HCT116 (cell line): ENCODE measurements around the gene AQP12B. TPM values are rescaled to one million over a fixed set of nuclear protein-coding genes. Genes with fewer than 3 reads are reported as not detected.

Experiments
- ATAC-seq: fragments of 200-7000 bp; cut with Tn5 transposase; 2 replicates; pipeline ENCODE4 v1.9.1; 2020; ENCODE audit warnings: mild to moderate bottlenecking, moderate library complexity
- BruUV-seq: library from RNA; stranded (reverse); fragments of 400-500 nt; replicated peaks from 2 replicates; lab custom pipeline; 2021; lab: Mats Ljungman, UMichigan
- CTCF ChIA-PET: fragments of 300-600 bp; sonication (Branson Sonifier 250); formaldehyde crosslinking; loops from one replicate; lab custom pipeline; 2021; ENCODE audit warnings: antibody characterized with exemption; lab: Charles Lee
- POLR2A ChIA-PET: fragments of 300-600, 350-600 bp; sonication (Branson Sonifier 250); formaldehyde crosslinking; loops from one replicate; lab custom pipeline; 2021; ENCODE audit warnings: antibody characterized with exemption; lab: Charles Lee
- RAD21 ChIA-PET, 2 experiments: fragments of 300-600 bp; sonication (Branson Sonifier 250); formaldehyde crosslinking; loops; one replicate each; lab custom pipeline; 2023; ENCODE audit warnings: low total read pairs in 2 of 2; ENCODE audit not compliant: uncharacterized antibody in 2 of 2, unreplicated experiment in 2 of 2, low non-redundant PET in 1 of 2; lab: Charles Lee
- DNase-seq: peaks from one replicate; pipeline ENCODE4 v3.0.0-alpha.2; 2010; ENCODE audit warnings: low read depth, low spot score
- H2AFZ ChIP-seq: fragments of 200-600 bp; shearing (Covaris generic), sonication (generic); 2 replicates; pipeline ENCODE4 v1.6.1; 2017; ENCODE audit warnings: low read depth, mixed run types, mixed read lengths, antibody characterized with exemption, low read length; ENCODE audit not compliant: poor library complexity, severe bottlenecking
- H3K27ac ChIP-seq: 2 replicates; pipeline ENCODE4 v1.5.1; 2012; ENCODE audit warnings: low read depth, low read length
- H3K27me3 ChIP-seq: fragments of 200-600 bp; sonication (generic); 2 replicates; pipeline ENCODE4 v1.6.1; 2016; ENCODE audit warnings: mixed run types, low read length, mixed read lengths; ENCODE audit not compliant: insufficient read depth
- H3K36me3 ChIP-seq, 2 experiments: fragments of 200-500 bp in 1 of 2; fragments of 200-600 bp in 1 of 2; sonication (Bioruptor generic) in 1 of 2; sonication (generic) in 1 of 2; 2 replicates each; pipeline versions ENCODE4 v1.5.1 to v1.6.1; 2014 to 2016; ENCODE audit warnings: low read length in 2 of 2, inconsistent platforms in 1 of 2, mixed read lengths in 1 of 2, mixed run types in 1 of 2; ENCODE audit not compliant: insufficient read depth in 2 of 2, control insufficient read depth in 1 of 2
- H3K4me1 ChIP-seq, 2 experiments: fragments of 200-600 bp in 1 of 2; sonication (generic) in 1 of 2; 2 replicates each; pipeline versions ENCODE4 v1.5.1 to v1.6.1; 2012 to 2017; ENCODE audit warnings: low read length in 2 of 2, inconsistent platforms in 1 of 2, mild to moderate bottlenecking in 1 of 2, mixed read lengths in 1 of 2, mixed run types in 1 of 2, moderate library complexity in 1 of 2; ENCODE audit not compliant: insufficient read depth in 2 of 2, control insufficient read depth in 1 of 2
- H3K4me2 ChIP-seq: fragments of 200-600 bp; sonication (generic); 2 replicates; pipeline ENCODE4 v1.6.1; 2017; ENCODE audit warnings: mixed run types, low read length, mixed read lengths
- H3K4me3 ChIP-seq, 2 experiments: fragments of 200-600 bp in 1 of 2; sonication (generic) in 1 of 2; replicated peaks in 1 of 2; 2 replicates each; pipeline ENCODE4 v1.5.1; 2011 to 2016; ENCODE audit warnings: low read length in 2 of 2, control low read depth in 1 of 2, low read depth in 1 of 2, mild to moderate bottlenecking in 1 of 2, mixed read lengths in 1 of 2, mixed run types in 1 of 2
- H3K79me2 ChIP-seq: fragments of 200-600 bp; sonication (generic); 2 replicates; pipeline ENCODE4 v1.6.1; 2017; ENCODE audit warnings: mild to moderate bottlenecking, mixed run types, low read length, moderate library complexity, mixed read lengths; ENCODE audit not compliant: insufficient read depth
- H3K9ac ChIP-seq: fragments of 200-600 bp; sonication (generic); 2 replicates; pipeline ENCODE4 v1.6.1; 2016; ENCODE audit warnings: low read length, mixed read lengths
- H3K9me2 ChIP-seq: fragments of 200-600 bp; sonication (generic), shearing (Covaris generic); 2 replicates; pipeline ENCODE4 v1.6.1; 2017; ENCODE audit warnings: mixed run types, mild to moderate bottlenecking, moderate library complexity; ENCODE audit not compliant: insufficient read depth
- H3K9me3 ChIP-seq, 2 experiments: fragments of 200-500 bp in 1 of 2; fragments of 200-600 bp in 1 of 2; sonication (Bioruptor generic) in 1 of 2; sonication (generic) in 1 of 2; 2 replicates each; pipeline ENCODE4 v1.6.1; 2014 to 2017; ENCODE audit warnings: low read length in 2 of 2, mixed read lengths in 2 of 2, inconsistent platforms in 1 of 2, low read depth in 1 of 2, mild to moderate bottlenecking in 1 of 2, mixed run types in 1 of 2, moderate library complexity in 1 of 2; ENCODE audit not compliant: control insufficient read depth in 1 of 2, insufficient read depth in 1 of 2
- H4K20me1 ChIP-seq: fragments of 200-600 bp; sonication (generic), shearing (Covaris generic); 2 replicates; pipeline ENCODE4 v1.6.1; 2017; ENCODE audit warnings: mixed run types, mild to moderate bottlenecking, moderate library complexity; ENCODE audit not compliant: insufficient read depth
- CTCF ChIP-seq, 3 experiments: fragments of 200-600 bp in 1 of 3; sonication (generic) in 1 of 3; IDR thresholded peaks in 2 of 3; conservative IDR thresholded peaks in 1 of 3; 2 replicates each; pipeline ENCODE4 v1.5.1; 2012 to 2017; ENCODE audit warnings: low read depth in 2 of 3, low read length in 2 of 3, antibody characterized with exemption in 1 of 3, borderline replicate concordance in 1 of 3, control low read depth in 1 of 3, mild to moderate bottlenecking in 1 of 3, mixed read lengths in 1 of 3, mixed run types in 1 of 3, moderate library complexity in 1 of 3; ENCODE audit not compliant: insufficient read depth in 1 of 3
- EZH2 ChIP-seq: fragments of 200-600 bp; sonication (generic); IDR thresholded peaks from 2 replicates; pipeline ENCODE4 v1.6.1; 2017; ENCODE audit warnings: antibody characterized with exemption, mixed run types
- ZBTB33 ChIP-seq: IDR thresholded peaks from 2 replicates; pipeline ENCODE4 v1.6.1; 2011; ENCODE audit warnings: mild to moderate bottlenecking, low read length, moderate library complexity; ENCODE audit not compliant: insufficient replicate concordance; ENCODE audit errors: extremely low read depth
- intact Hi-C: fragments of 100-400 bp; cut with micrococcal nuclease; formaldehyde crosslinking; loops from 2 replicates; pipeline ENCODE4 v1.10.0; 2022
- total RNA-seq: library from RNA; stranded (reverse); gene quantifications from one replicate; pipeline ENCODE4 v1.2.1, GENCODE V29; 2021; ENCODE audit not compliant: unreplicated experiment

The AQP12B gene
- total RNA-seq, 1 experiment from 2014 or later: not detected

- ATAC-seq: no peak
- ChIA-PET RAD21 (no interaction called here), CTCF (no interaction called here), POLR2A (no interaction called here)
- H3K9me2 ChIP-seq: no peaks in the 10 kb centered on the region
- H3K36me3 ChIP-seq: no peaks in the 10 kb centered on the region
- H3K27ac ChIP-seq: no peak overlapping the region
- BruUV-seq: no TSS peak
- H3K9me3 ChIP-seq: no peaks in the 10 kb centered on the region
- H3K27me3 ChIP-seq: no peaks in the 10 kb centered on the region
- H3K4me1 ChIP-seq: no peaks in the 10 kb centered on the region
- H3K4me2 ChIP-seq: no peak overlapping the region
- H4K20me1 ChIP-seq: no peaks in the 10 kb centered on the region
- H3K4me3 ChIP-seq: no peak overlapping the region
- intact Hi-C loops: no loop called here
- H3K79me2 ChIP-seq: no peaks in the 10 kb centered on the region
- no peak overlapping the region for H2AFZ ChIP-seq
- no peak for DNase-seq
- no peak overlapping the region for H3K9ac ChIP-seq
- TF ChIP-seq ZBTB33 (no peak), CTCF (IDR thresholded peaks at IDR 0.05 in 2 of 3, conservative IDR thresholded peaks at IDR 0.05 in 1 of 3; ENCODE audit: borderline replicate concordance in 1 of 3, insufficient read depth in 1 of 3, low read depth in 2 of 3, low read length in 2 of 3) (no peak), EZH2 (no peak)
These were observed 31.5 kb upstream of the AQP12B start for GRCh38 chr2:240713928-240714746.
